K562 (cell line): ENCODE results near the gene CD300C.

Experiments used
- CBX3 ChIP-seq, 2 experiments: IDR thresholded peaks; 1 replicate in 1 of 2; 2 replicates in 1 of 2; pipeline ENCODE4 v1.6.1; 2012; ENCODE audit warnings: inconsistent platforms in 2 of 2, low read length in 2 of 2, borderline replicate concordance in 1 of 2, control low read depth in 1 of 2
- CTCF ChIP-seq, 3 experiments: IDR thresholded peaks in 2 of 3; conservative IDR thresholded peaks in 1 of 3; 2 replicates each; pipeline ENCODE4 v1.5.1; 2011 to 2012; ENCODE audit warnings: low read length in 3 of 3, mild to moderate bottlenecking in 3 of 3, control low read depth in 2 of 3, improper control_type of control experiment in 1 of 3, inconsistent platforms in 1 of 3, low read depth in 1 of 3, mixed read lengths in 1 of 3, moderate library complexity in 1 of 3; ENCODE audit not compliant: insufficient read depth in 2 of 3
- EP300 ChIP-seq: IDR thresholded peaks from 2 replicates; pipeline ENCODE4 v1.6.1; 2012; ENCODE audit warnings: low read length, improper control_type of control experiment
- HBP1 ChIP-seq: fragments of 450-650 bp; formaldehyde crosslinking; IDR thresholded peaks from 2 replicates; pipeline ENCODE4 v1.4.0; 2022; ENCODE audit warnings: missing genetic modification characterization
- HNRNPK ChIP-seq: fragments of 200-400 bp; formaldehyde crosslinking; IDR thresholded peaks from one replicate; pipeline ENCODE4 v1.6.1; 2018; ENCODE audit warnings: mild to moderate bottlenecking, low read depth, low read length; ENCODE audit not compliant: poor library complexity, severe bottlenecking
- KAT2B ChIP-seq: IDR thresholded peaks from one replicate; pipeline ENCODE4 v1.6.1; 2012; ENCODE audit warnings: low read depth, mild to moderate bottlenecking, control low read depth, inconsistent platforms, low read length, moderate library complexity
- MCM5 ChIP-seq: fragments of 450-650 bp; IDR thresholded peaks from 2 replicates; pipeline ENCODE4 v1.6.1; 2016; ENCODE audit warnings: low read depth
- PATZ1 ChIP-seq: fragments of 250-450 bp; sonication (Bioruptor Pico); IDR thresholded peaks from 2 replicates; pipeline ENCODE4 v1.5.0; 2020; ENCODE audit warnings: mild to moderate bottlenecking, borderline replicate concordance
- POLR2AphosphoS5 ChIP-seq: IDR thresholded peaks from 2 replicates; pipeline ENCODE4 v1.6.1; 2011; ENCODE audit warnings: mild to moderate bottlenecking, low read depth, low read length, moderate library complexity; ENCODE audit not compliant: control insufficient read depth, insufficient read depth
- STAG1 ChIP-seq: sonication (generic); formaldehyde crosslinking; IDR thresholded peaks from 2 replicates; pipeline ENCODE4 v1.5.0; 2020; ENCODE audit warnings: missing genetic modification reagents, borderline replicate concordance
- USF1 ChIP-seq: sonication (generic); formaldehyde crosslinking; IDR thresholded peaks from 2 replicates; pipeline ENCODE4 v1.9.0; 2022; ENCODE audit warnings: mild to moderate bottlenecking, missing genetic modification reagents
- ZNF239 ChIP-seq: fragments of 250-450 bp; sonication (Bioruptor Pico); IDR thresholded peaks from 2 replicates; pipeline ENCODE4 v1.4.0; 2020; ENCODE audit warnings: mild to moderate bottlenecking
- ZNF311 ChIP-seq: fragments of 250-450 bp; sonication (Bioruptor Pico); IDR thresholded peaks from 2 replicates; pipeline ENCODE4 v1.4.0; 2020; ENCODE audit warnings: mild to moderate bottlenecking, moderate library complexity
- ZNF431 ChIP-seq: sonication (generic); formaldehyde crosslinking; IDR thresholded peaks from 2 replicates; pipeline ENCODE4 v1.8.0; 2022; ENCODE audit warnings: mild to moderate bottlenecking, missing genetic modification reagents

- TF ChIP-seq HBP1 (CRISPR knock-in tag) (0 out of 2 replicates have a peak, but pooled peaks have one; percentile 47), USF1 (CRISPR knock-in tag) (no peak), CBX3 (IDR thresholded peaks at IDR 0.05; ENCODE audit: borderline replicate concordance in 1 of 2, low read length in 2 of 2) (no peak), HNRNPK (no peak), CTCF (IDR thresholded peaks at IDR 0.05 in 2 of 3, conservative IDR thresholded peaks at IDR 0.05 in 1 of 3; ENCODE audit: insufficient read depth in 2 of 3, low read depth in 1 of 3, low read length in 3 of 3) (no peak), ZNF431 (CRISPR knock-in tag) (no peak), POLR2AphosphoS5 (no peak), STAG1 (CRISPR knock-in tag) (no peak), MCM5 (no peak), ZNF311 (no peak), EP300 (no peak), ZNF239 (no peak), KAT2B (no peak), PATZ1 (CRISPR knock-in tag) (no peak)
Measured at GRCh38 chr17:74563358-74563757, 17.4 kb upstream of the CD300C start.
